G401 (cell line): ENCODE data around the gene UNC45B. TPM values are rescaled to one million over a fixed set of nuclear protein-coding genes. Genes with fewer than 3 reads are reported as not detected.
"Not testable (repeated sequence)": the region's sequence is repeated elsewhere in the genome, so short reads cannot be mapped to it uniquely, and the experiment has no call there.

ENCODE experiments used
- DNase-seq: peaks from one replicate; pipeline ENCODE4 v3.0.0-alpha.2; 2015; ENCODE audit warnings: low spot score
- in situ Hi-C: cut with HindIII; loops from 2 replicates; pipeline ENCODE4 v1.10.0; 2016; ENCODE audit warnings: low sequenced_read_pairs, mixed read lengths
- total RNA-seq: library from RNA; depleted of rRNA; stranded (reverse); fragments of >200 nt; shearing (Covaris generic); gene quantifications from 2 replicates; pipeline ENCODE4 v1.2.3, GENCODE V29; 2014

The UNC45B gene
- total RNA-seq, 1 experiment from 2014 or later, result not detected

GRCh38 chr17:35164716-35165115 is 17.1 kb downstream of the UNC45B start:
- no peak for DNase-seq
- in situ Hi-C loops, result no loop called here

DNA sequence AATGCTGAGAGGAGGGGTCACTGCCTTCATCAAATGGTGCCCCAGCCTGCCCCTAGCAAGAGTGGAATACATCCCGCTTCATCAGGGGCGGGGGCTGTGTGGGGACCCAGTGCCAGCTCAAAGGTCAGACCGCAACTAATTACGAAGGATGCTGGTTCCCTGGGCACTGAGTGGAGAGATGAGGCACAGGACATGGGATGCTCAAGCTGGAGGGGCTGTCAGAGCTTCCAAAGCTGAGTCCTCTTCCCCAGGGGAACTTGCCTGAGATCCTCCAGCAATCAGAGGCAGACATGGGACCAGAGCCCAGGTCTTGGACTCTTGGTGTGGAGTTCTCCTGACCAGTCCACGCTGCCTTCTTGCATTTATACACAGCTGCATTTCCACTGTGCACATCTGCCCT is 18.9 kb downstream of the UNC45B start:
- in situ Hi-C loops, result no loop called here
- DNase-seq, result no peak

DNA sequence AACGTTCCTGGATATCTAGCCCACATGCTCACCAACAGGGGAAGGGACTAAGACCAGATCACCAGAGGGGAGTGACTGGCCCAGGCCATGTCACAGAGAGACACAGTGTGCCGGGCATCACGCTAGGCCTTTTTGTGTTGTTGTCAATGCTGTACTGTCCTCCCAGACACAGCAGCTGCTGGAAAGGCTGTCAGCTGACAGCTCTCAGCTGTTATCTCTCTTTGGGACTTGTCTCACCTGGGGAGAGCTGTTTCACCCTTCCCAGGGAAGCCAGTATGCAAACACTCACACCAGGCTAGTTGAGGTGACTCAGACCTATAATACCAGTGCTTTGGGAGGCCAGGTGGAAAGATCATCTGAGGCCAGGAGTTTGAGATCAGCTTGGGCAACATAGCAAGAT is 19.4 kb downstream of the UNC45B start:
- in situ Hi-C loops, result no loop called here
- no peak for DNase-seq

DNA sequence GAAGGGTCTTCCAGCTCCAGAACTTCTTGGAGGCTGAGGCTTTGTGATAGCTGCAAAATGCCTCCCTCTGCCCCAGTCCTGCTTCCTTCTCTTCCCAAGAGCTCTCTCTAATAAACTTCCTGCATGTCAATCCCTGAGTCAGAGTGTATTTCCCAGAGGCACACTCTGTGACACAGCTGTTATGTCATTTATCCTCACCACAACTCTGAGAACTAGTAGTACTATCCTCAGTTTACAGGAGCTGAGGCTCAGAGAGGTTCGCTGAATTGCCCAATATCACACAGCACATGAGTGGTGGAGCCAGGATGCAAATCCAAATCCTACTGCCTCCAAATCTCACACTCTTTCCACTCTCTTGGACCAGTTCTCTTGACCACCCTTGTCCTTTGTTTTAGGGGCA is 20.0 kb downstream of the UNC45B start:
- no peak for DNase-seq
- in situ Hi-C loops, result no loop called here

DNA sequence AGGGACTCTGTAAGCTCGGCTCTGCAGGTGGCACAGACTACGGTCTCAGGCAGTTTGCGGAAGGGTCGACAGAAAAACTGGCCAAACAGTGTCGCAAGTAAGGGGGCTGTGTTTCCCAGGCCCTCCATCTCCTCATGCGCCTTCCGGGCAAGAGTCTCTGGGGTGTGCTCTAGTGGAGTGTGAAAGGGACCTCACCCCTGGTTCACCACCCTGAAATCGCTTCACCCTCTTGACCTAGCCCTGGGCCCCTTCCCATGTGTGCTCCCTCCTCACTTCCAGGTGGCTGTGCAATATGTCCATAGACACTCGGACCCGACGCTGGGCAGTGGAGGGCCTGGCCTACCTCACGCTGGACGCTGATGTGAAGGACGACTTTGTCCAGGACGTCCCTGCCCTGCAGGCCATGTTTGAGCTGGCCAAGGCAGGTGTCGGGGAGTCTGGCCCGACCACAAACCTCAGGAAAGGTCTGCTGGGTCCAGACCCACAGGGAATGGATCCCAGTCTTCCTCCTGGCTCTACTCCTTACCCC is 22.3 kb downstream of the UNC45B start:
- DNase-seq, result no peak
- in situ Hi-C loops, result no loop called here

DNA sequence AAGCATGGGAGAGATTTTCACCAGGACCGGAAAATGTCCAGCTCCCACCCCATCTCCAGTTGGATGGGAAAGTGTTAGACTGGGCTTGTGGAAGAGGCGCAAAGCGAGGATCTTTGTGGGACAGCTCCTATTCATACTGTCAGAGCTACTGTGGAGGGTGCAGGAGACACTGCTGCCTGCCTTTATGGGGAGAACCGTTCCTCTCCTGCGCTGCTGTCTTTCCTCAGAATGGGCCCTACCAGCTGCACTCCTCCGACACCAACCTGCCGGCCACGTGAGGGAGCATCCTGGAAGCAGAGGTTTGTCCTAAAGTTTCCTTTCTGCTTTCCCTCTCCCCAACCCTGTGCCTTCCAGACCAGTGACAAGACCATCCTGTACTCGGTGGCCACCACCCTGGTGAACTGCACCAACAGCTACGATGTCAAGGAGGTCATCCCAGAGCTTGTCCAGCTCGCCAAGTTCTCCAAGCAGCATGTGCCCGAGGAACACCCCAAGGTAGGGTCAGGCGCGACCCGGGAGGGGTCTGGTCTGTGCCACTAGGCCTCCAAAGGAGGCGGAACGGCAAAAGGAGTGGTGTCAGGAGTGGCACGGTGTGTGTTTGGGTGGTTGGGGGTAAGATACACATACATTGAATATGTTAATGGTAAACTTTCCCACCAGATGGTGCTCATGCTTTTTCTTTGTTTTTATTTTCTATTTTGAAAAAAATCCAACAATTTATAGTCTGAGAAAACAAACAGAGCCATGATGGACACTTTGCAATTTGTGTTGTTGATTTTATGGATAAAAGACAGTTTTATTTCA is 23.6 kb downstream of the UNC45B start:
- in situ Hi-C loops, result no loop called here
- DNase-seq, result no peak

DNA sequence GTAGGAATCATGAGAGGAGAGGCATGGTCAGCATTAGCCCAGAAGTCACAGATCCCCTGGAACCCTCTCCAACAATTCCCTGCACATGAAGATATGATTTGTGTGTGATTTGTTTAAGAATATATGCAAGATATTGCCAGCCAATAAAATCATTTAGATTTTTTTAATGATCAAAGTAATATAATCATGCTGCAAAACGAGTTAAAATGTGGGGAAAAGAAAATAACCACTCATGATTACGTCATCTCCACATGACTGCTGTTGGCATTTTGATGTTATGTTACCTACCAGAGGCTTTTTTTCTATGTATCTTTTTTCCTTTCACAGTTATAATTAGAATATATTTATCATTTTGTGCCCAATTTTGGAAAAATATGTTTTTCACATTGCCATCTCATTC is 24.2 kb downstream of the UNC45B start:
- in situ Hi-C loops, result no loop called here
- no peak for DNase-seq

DNA sequence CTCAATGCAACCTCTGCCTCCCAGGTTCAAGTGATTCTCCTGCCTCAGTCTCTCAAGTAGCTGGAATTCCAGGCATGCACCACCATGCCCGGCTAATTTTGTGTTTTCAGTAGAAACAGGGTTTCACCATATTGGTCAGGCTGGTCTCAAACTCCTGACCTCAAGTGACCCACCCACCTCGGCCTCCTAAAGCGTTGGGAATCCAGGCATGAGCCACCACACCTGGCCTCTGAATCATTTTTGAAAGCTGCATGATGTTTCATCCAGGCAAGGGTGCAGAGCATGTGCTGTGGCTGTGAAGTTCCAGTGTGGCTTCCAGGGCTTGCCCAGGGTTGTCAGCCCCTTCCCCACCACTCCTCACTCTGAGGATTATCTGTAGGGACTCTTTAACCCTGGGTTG is 24.7 kb downstream of the UNC45B start:
- in situ Hi-C loops, DNase-seq: not testable (repeated sequence)

DNA sequence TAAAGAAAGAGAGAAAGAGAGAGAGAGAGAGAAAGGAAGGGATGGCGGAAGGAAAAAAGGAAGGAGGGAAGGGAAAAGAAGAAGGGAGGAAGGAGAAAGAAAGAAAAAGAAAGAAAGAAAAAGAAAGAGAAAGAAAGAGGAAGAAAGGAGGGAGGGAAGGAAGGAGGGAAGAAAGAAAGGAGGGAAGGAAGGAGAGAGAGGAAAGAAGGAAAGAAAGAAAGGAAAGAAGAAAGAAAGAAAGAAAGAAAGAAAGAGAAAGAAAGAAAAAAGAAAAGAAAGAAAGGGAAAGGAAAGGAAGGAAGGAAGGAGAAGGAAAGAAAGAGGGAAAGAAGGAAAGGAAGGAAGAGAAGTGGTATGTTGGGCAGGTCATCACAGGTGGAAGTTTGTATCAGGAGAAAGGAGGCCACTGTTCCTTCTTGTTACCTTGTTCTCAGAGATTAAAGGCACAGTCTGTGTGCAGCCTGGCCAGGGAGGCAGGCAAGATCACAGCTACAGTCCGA is 27.3 kb downstream of the UNC45B start:
- in situ Hi-C loops, result no loop called here
- DNase-seq, result no peak

- in situ Hi-C loops, result no loop called here
Observed at GRCh38 chr17:35175638-35176415, 28.2 kb downstream of the UNC45B start.

DNA sequence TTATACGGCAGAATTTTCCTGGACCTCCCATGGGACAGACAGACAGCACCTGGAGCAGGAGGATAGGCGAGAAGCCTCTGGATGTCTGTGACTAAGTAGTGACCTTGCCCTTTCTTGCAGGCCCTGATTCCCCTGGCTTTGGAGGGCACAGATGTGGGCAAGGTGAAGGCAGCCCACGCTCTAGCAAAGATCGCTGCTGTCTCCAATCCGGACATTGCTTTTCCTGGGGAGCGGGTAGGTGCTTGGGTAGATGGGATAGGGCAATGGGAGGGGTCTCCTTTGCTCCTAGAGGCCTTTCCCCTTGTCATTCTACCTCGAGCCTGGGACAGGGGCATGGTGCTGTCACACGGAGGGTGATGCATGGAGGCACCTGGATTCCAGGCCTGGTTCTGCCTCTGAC is 29.3 kb downstream of the UNC45B start:
- no peak for DNase-seq
- in situ Hi-C loops, result no loop called here

More at GRCh38 chr17:35175638-35176415, 28.2 kb downstream of the UNC45B start:
- no peak for DNase-seq

- in situ Hi-C loops, DNase-seq: not testable (repeated sequence)
Observed at GRCh38 chr17:35179379-35179778, 31.8 kb downstream of the UNC45B start.

- in situ Hi-C loops, result no loop called here
Observed at GRCh38 chr17:35183332-35183731, 35.7 kb downstream of the UNC45B start.

GRCh38 chr17:35184274-35184673 is 36.7 kb downstream of the UNC45B start:
- DNase-seq, result no peak
- in situ Hi-C loops, result no loop called here

More at GRCh38 chr17:35183332-35183731, 35.7 kb downstream of the UNC45B start:
- no peak for DNase-seq

DNA sequence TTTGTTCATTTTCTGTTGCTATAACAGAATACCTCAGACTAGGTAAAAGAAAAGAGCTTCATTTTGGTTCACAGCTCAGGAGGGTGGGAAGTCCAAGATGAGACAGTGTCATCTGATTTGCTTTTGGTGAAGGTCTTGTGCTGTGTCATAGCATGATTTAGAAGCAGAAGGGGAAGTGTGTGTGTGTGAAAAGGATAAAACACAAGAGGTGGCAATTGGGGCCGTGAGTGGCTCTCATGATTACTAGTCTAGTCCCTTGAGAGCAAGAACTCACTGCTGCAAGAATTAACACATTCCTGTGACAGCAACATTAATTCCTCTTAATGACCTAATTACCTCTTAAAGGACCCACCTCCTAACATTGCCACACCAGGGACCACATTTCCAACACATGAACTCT is 38.2 kb downstream of the UNC45B start:
- no peak for DNase-seq
- in situ Hi-C loops, result no loop called here

DNA sequence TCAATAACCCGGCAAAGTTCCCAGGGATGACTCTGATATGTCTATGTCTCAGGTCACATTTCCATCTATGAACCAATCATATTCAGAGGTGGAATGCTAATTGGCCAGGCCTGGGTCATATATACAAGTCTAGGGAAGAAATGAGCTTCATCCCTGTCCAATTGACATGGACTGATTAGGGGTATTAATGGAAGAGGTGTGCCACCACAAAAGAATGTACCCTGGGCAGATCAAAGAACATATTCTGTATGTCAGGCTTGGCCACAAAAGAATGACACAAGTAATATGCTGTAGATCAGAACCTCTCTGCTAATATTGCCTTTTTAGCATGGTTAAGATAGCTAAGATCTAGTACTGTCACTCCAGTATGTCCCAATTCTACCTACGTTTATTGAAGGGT is 39.9 kb downstream of the UNC45B start:
- in situ Hi-C loops, result no loop called here
- no peak for DNase-seq

- in situ Hi-C loops, result no loop called here
- no peak for DNase-seq
Observed at GRCh38 chr17:35188111-35188510, 40.5 kb downstream of the UNC45B start.

DNA sequence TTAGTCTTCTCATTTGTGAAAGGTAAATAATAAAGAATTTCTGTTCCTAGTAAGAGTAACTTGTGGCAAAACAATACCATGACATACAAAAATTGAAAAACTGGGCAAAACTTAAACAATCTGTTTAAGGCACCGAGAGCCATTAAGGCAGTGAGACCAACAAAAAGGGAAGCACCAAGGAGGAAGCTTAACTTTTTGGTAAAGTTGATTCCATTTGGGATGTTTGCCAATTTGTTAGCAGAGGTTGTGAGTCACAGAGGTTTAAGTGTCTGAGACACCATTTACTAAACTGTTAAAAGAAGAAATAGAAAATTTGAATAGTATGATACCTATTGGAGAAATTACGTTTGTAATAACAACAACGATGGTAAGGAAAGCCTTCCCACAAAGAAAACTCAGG is 41.7 kb downstream of the UNC45B start:
- no peak for DNase-seq
- in situ Hi-C loops, result no loop called here

DNA sequence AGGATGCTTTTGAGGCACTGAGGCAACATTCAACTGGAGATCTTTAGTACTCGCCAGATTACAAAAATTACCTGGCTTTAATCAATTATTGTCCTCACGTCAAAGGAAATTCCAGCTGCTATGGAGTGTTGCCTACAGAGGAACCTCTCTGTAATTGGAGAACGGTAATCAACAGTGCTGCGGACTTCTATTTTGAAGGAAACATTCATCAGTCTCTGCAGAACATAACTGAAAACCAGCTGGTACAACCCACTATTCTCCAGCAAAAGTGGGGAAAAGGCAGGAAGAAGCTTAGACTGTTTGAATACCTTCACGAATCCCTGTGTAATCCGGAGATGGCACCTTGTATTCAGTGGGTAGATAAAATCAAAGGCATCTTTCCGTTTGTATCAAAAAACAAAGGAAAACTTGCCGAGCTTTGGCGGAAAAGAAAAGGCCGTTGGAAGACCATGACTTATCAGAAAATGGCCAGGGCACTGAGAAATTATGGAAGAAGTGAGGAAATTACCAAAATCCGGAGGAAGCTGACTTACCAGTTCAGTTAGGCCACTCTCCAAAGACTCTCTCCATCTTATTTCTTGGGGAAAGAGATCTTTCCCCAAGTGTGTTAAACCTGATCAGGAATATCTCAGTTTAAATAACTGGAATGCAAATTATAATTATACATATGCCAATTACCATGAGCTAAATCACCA is 43.5 kb downstream of the UNC45B start:
- in situ Hi-C loops, result no loop called here
- DNase-seq, result no peak

GRCh38 chr17:35192708-35193107 is 45.1 kb downstream of the UNC45B start:
- DNase-seq, result no peak
- in situ Hi-C loops, result no loop called here
